IPS-20b (cell line): ENCODE data around the gene CXXC5.

ENCODE experiments used
- H3K27ac ChIP-seq: one replicate; pipeline ENCODE4 v1.5.1; 2013; ENCODE audit warnings: low read length
- H3K27me3 ChIP-seq: 2 replicates; pipeline ENCODE4 v1.6.1; 2013; ENCODE audit warnings: mild to moderate bottlenecking, low read length, inconsistent platforms; ENCODE audit not compliant: insufficient read depth
- H3K36me3 ChIP-seq: 2 replicates; pipeline ENCODE4 v1.6.1; 2013; ENCODE audit warnings: low read depth, mild to moderate bottlenecking, inconsistent platforms, low read length, moderate library complexity; ENCODE audit not compliant: insufficient read depth
- H3K4me1 ChIP-seq: 2 replicates; pipeline ENCODE4 v1.6.1; 2013; ENCODE audit warnings: mild to moderate bottlenecking, control low read depth, inconsistent platforms, low read length, moderate library complexity; ENCODE audit not compliant: insufficient read depth
- H3K4me3 ChIP-seq: 2 replicates; pipeline ENCODE4 v1.5.1; 2013; ENCODE audit warnings: mild to moderate bottlenecking, low read length, inconsistent platforms
- H3K9ac ChIP-seq: 2 replicates; pipeline ENCODE4 v1.6.1; 2013; ENCODE audit warnings: low read depth, mild to moderate bottlenecking, inconsistent platforms, low read length, moderate library complexity
- H3K9me3 ChIP-seq: 2 replicates; pipeline ENCODE4 v1.6.1; 2013; ENCODE audit warnings: mild to moderate bottlenecking, low read depth, low read length, inconsistent platforms; ENCODE audit not compliant: insufficient read depth

CXXC5 gene

DNA sequence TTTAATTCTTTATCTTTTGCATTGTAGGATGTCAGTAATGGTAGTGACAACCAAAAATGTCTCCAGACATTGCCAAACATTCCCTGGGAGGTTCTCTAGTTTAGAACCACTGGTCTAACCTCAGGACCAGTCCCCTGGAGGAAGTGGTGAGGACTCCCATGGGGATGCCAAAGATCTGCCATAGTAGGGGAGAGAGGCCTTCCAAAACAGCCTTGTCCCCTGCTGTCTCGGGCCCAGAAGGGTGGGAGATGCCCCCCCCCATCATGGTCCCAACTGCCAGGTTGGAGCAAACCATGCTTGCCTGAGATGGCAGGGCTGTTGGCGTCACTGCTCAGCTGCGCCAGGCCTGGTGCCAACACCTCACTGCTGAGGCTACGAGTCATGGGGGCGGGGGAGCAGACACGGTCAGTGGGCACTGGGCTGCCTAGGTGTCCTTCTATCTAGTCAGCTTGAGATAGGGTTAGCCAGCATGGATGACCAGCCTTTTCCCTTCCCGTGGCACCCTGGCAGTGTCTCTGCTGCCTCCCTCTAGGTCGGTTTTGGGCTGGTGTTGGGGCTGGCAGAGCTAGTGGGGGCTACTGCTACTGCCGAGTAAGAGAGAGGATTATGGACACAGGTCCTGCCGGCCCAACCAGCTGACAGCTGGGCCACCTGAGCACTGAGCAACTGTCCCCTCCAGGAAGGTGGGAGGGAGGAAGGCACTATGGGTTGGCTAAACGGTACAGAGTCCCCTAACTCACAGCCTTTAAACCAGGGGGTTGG is 8.3 kb upstream of the CXXC5 start:
- peaks cover 29% of the 10 kb centered on the region for H3K27me3 ChIP-seq
- H3K9me3 ChIP-seq = no peaks in the 10 kb centered on the region
- H3K27ac ChIP-seq = no peak overlapping the region
- no peaks in the 10 kb centered on the region for H3K36me3 ChIP-seq
- H3K4me1 ChIP-seq = peaks cover 57% of the 10 kb centered on the region
- no peak overlapping the region for H3K4me3 ChIP-seq
- H3K9ac ChIP-seq = no peak overlapping the region

DNA sequence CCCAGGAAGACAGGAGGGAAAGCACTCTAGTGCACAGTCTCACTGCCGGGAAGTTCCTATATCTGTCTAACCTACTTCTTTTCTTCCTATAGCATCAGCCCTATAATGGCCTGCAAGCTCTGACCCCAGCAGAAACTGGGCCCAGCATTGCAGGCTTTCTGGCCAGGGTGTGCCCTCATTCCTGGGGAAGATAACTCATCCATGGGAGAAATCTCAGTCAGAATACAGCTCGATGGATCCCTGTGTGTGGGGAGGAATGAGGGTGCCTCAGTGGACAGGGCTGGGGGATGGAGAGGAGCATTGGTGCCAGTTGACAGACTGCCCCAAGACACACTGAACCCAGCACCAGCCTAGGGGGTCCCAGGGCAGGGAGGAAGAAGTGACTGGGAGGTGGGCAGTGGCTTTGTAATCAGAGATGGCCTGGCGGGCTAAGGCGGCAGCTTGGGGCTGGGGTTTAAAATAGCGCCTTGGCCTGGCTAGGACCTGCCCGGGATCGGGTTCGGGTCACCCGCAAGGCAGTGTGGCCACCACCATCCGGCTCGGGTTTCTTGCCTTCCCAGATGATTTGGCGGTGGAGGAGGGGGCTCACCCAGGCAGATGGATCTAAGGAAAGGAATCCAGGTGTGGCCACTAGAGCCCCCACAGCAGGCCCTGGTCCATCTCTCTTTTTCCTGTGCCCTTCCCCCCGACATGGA is 7.6 kb upstream of the CXXC5 start:
- H3K9me3 ChIP-seq = no peaks in the 10 kb centered on the region
- H3K4me1 ChIP-seq = peaks cover 57% of the 10 kb centered on the region

DNA sequence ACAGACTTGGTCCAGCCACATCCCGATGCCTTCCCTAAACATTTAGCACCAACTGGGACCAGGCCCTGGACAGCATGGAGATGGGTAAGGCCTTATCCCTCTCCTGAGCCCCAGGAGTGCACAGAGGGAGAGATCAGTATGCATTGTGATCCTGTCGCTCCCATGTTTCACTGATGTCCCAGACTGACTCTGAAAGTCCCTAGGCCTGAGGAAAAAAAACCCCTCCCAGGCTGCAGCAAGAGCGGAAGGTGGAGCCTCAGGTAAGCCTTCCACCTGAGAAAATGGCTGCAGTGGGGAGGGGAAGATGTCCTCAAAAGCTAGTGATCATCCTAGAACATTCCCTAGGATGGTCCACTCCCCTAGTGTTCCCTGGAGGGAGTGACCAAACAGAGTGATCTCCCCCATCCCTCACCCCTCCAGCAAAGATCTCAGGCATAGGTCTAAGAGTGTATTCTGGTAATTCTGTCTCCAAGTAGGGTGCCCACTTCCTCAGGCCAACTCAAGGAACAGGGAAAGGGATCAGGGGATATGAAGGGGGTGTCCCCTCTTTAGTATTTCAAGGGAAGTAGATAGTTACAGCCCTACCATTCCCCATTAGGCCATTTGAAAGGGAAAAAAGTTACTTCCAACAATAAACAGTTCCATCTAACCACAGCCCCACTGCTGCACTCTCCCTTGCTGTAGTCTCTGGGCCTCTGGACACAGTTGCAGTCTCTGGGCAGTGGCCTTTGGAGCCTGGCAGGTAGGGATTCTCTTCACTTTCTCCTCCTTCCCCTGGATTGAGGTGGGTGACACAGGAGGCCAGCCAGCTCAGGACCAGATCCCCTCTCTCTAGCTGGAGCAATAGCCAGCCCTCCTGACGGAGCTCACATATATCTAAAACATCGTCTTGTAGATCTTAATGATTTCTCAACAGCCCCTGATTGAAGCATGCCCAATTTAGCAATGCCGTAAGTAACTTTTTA is 6.8 kb upstream of the CXXC5 start:
- Histone ChIP-seq H3K27me3 (peaks cover 44% of the 10 kb centered on the region), H3K4me1 (peaks cover 51% of the 10 kb centered on the region), H3K27ac (no peak overlapping the region), H3K36me3 (no peaks in the 10 kb centered on the region), H3K4me3 (no peak overlapping the region), H3K9ac (no peak overlapping the region), H3K9me3 (no peaks in the 10 kb centered on the region)

More for the DNA sequence above, 7.6 kb upstream of the CXXC5 start:
- Histone ChIP-seq H3K4me3 (no peak overlapping the region), H3K27me3 (peaks cover 36% of the 10 kb centered on the region), H3K27ac (no peak overlapping the region), H3K36me3 (no peaks in the 10 kb centered on the region), H3K9ac (no peak overlapping the region)

DNA sequence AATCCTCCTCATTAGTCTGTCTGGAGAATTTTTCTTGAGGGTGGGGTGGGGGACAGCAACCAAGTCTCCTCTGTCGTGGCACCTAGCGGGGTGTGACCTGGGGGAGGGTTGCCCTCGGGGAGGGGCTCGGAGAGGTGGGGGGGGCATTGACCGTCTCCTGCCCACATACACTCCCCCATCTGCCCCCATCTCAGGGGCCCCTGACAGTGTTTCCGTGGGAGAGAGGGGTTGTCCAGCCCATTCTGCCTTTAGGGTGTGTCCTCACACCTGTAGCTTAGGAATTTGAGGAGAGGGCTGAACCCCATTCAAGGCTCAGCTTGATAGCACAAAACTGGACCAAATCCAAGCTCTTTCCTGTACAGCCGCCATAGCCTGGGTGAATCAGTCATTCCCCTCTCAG is 5.9 kb upstream of the CXXC5 start:
- Histone ChIP-seq H3K9me3 (no peaks in the 10 kb centered on the region), H3K4me1 (peaks cover 48% of the 10 kb centered on the region), H3K27ac (no peak overlapping the region)

DNA sequence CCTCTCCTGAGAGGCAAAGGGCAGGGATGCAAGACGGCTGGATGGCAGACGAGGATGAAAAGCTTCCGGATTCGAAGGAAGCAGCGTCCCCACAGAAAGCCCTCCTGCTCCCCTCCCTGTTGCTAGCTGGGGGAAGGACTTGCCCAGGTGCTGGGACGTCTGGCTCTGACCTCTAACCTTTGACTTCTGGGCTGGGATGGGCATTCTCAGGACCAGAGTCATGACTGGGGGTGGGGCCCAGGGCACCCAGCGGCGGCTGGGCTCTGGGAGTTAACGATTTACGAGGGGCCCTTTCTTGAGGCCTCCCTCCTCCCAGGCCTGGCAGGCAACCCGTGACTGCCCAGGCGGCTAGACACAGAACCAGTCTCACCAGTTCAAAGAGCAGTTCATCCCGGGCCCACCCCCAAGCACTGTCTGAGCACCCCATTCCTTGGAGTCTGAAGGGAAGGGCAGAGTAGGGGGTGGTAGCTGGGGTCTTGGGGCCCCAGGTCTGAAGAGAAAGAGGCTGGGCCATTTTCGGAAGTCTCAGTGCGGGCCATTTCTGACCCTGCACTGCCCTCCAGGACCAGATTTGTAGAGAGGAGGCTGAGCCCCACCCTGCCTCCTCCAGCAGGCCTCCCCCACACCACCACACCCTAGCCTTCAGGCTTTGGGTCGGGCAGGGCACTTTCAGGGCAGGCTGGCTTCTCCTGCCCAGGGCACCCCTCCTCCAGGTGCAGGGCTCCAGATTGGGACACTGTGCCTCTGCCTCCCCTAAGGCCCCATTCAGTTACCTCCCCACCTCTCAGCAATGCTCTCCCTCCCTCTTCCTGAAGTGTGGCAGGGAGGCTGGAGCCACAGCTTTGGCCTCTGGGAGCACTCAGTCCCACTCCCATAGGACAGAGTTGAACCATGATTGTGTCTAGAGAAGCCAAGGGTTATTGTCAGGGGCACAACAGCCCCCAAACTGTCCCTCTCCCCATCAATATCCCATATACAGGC is 5.0 kb upstream of the CXXC5 start:
- Histone ChIP-seq H3K27ac (no peak overlapping the region), H3K4me1 (peaks cover 45% of the 10 kb centered on the region), H3K4me3 (no peak overlapping the region), H3K9me3 (no peaks in the 10 kb centered on the region), H3K9ac (0 out of 2 replicates have a peak overlapping the region, but pooled peaks have one; percentile 8), H3K27me3 (peaks cover 60% of the 10 kb centered on the region), H3K36me3 (no peaks in the 10 kb centered on the region)

More for the DNA sequence above, 5.9 kb upstream of the CXXC5 start:
- no peak overlapping the region for H3K4me3 ChIP-seq
- H3K36me3 ChIP-seq = no peaks in the 10 kb centered on the region
- no peak overlapping the region for H3K9ac ChIP-seq
- H3K27me3 ChIP-seq = peaks cover 53% of the 10 kb centered on the region

DNA sequence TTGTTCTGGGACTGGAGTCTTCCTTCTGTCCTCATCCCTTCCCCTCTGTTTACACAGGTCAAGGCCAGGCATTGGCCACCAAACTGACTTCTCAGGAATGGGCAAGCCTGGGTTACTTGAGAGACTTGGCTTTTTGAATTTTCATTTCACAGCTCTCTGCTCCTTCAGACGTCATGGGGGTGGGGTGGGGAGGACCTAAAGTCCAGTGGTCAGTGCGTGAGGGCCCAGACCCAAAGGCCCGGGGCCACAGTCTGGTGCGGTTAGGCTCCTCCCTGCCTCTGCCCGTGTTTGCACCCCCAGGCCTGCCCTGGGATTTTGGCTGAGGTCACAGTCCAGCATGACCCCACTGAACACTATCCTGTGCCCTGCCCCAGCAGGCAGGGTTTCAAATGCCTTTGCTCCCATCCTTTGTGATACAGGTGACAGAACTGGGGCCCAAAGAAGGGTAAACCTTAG is 4.1 kb upstream of the CXXC5 start:
- peaks cover 39% of the 10 kb centered on the region for H3K4me1 ChIP-seq
- H3K36me3 ChIP-seq = no peaks in the 10 kb centered on the region
- H3K27ac ChIP-seq = no peak overlapping the region
- peaks cover 60% of the 10 kb centered on the region for H3K27me3 ChIP-seq
- H3K9ac ChIP-seq = no peak overlapping the region
- no peaks in the 10 kb centered on the region for H3K9me3 ChIP-seq
- no peak overlapping the region for H3K4me3 ChIP-seq

DNA sequence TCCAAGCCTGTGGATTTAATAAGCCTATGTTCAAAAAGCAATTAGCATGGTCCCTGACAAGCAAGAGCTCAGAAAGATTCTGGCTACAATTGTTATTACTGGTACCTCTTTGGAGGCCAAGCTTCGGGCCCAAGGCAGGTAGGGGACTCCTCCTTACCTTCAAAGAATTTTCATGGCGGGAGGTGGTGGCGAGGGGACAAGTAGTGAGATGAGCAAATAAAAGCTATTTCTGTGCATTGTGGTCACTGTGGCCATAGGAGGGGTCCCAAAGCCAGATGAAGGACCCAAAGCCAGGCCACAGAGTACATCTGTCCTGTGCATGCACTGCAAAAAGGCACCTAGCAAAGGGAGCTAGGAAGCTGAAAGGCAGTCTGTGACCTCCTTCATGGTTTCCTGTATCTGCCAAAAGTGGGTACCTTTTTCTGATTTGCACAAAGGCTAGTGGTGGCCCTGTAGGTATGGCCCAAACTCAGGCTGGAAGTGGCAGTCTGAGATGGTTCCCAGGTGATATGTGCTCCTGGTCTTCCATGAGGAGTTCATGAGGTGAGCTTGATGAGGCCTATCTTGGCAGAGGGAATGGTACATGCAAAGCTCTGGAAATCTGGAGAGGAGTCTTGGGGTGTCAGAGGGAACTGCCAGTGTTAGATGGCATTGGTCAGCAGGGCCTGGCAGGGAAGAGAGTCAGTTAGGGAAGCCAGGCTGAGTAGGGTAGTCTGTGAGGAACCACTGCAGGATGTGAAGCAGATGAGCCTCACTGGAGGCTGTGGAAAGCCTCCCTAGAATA is 3.3 kb upstream of the CXXC5 start:
- Histone ChIP-seq H3K9ac (no peak overlapping the region), H3K4me1 (peaks cover 33% of the 10 kb centered on the region), H3K27me3 (peaks cover 60% of the 10 kb centered on the region), H3K9me3 (no peaks in the 10 kb centered on the region), H3K27ac (no peak overlapping the region), H3K36me3 (no peaks in the 10 kb centered on the region), H3K4me3 (no peak overlapping the region)

DNA sequence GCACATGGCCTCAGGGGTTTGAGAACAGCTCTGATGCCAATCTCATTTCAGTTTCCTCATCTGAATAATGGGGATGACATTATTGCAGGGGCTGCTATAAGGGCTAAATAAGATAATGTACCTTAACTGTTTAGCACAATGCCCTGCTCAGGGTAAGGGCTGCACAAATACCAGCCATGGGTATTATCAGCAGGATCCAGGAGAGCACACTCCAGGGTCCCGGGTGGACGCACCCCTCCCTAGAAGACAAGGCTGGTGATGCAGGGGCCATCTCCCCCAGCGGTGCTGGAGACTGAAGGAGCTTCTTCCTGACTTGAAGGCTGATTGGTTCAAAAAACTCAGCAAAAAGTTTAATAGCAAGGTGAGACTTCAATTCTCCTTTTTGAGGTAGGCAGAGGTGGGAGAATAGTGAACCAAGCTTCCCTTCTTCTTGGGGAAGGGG is 2.7 kb upstream of the CXXC5 start:
- no peak overlapping the region for H3K27ac ChIP-seq
- H3K4me1 ChIP-seq = peaks cover 30% of the 10 kb centered on the region
- H3K27me3 ChIP-seq = peaks cover 60% of the 10 kb centered on the region
- no peak overlapping the region for H3K4me3 ChIP-seq
- no peak overlapping the region for H3K9ac ChIP-seq
- no peaks in the 10 kb centered on the region for H3K36me3 ChIP-seq
- no peaks in the 10 kb centered on the region for H3K9me3 ChIP-seq

DNA sequence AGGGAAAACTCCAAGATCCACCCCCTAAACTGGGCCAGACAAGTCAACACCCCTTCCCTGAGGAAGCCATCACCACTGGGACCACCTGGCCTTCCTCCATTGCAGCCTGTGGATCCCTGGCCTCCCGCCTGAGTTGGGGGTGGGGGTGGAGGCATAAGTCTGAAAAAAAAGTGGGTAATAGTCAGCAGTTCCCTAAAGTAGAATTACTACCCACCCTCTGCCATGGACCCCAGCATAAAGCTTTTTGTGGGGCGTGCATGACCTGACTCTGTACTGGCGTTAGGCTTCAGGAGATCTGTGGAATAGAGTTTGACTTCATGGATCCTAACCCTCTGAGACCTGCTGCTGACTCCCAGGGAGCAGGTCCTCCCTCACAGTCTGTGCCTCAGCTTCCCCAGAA is 2.0 kb upstream of the CXXC5 start:
- Histone ChIP-seq H3K27ac (no peak overlapping the region), H3K27me3 (peaks cover 60% of the 10 kb centered on the region), H3K9ac (no peak overlapping the region), H3K36me3 (no peaks in the 10 kb centered on the region), H3K4me1 (peaks cover 24% of the 10 kb centered on the region), H3K9me3 (no peaks in the 10 kb centered on the region), H3K4me3 (no peak overlapping the region)

DNA sequence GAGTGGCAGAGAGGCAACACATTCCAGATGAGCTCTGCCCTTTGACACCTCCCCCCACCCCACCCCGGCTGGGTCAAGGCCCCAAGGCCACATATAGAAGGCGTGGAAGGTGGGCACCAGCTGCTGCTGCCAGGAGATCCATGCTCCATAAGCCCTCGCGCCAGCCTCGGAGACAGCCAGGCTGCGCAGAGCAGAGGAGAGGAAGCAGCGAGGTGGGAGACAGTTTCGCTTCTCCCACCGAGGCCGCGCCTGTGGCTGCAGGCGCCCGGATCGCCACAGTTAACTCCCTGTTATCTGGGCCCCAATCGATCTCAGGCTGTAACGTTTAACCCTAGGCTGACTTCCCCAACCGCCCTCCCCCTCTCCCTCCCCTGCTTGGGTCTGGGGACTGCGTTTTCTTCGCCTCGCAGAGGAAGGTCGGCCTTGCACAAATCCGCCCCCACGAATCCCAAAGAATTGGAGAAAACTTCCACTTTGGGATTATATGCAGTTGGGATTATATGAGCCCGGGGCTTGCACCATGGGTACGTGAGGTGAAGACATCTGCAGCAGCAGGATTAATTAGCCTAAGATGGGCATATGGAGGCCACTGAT is 1.1 kb upstream of the CXXC5 start:
- H3K9me3 ChIP-seq = no peaks in the 10 kb centered on the region
- H3K4me1 ChIP-seq = peaks cover 25% of the 10 kb centered on the region
- peak overlapping the region; percentile 73; the same call in 1 of the 2 replicates for H3K9ac ChIP-seq
- peak overlapping the region; percentile 89 for H3K4me3 ChIP-seq
- H3K27ac ChIP-seq = no peak overlapping the region
- H3K27me3 ChIP-seq = peaks cover 57% of the 10 kb centered on the region
- H3K36me3 ChIP-seq = no peaks in the 10 kb centered on the region
